Measurements from ENCODE around the gene RETREG1.
"Not testable (repeated sequence)": the region's sequence is repeated elsewhere in the genome, so short reads cannot be mapped to it uniquely, and the experiment has no call there.

The RETREG1 gene

GRCh38 chr5:16610896-16611295 is 5.9 kb downstream of the RETREG1 start:
- not testable (repeated sequence) for DNase-seq; H2BK5ac ChIP-seq (ENCODE audit: low read length); H4K5ac ChIP-seq (ENCODE audit: low read length); H2BK15ac ChIP-seq (replicated peaks; ENCODE audit: low read depth); H3K18ac ChIP-seq (ENCODE audit: low read length); H3K4ac ChIP-seq (ENCODE audit: low read depth, low read length); H3K23ac ChIP-seq (ENCODE audit: low read length); H3K9ac ChIP-seq (ENCODE audit: low read length); H2AK5ac ChIP-seq (ENCODE audit: low read length); H4K8ac ChIP-seq (ENCODE audit: low read depth, low read length); H2BK120ac ChIP-seq (ENCODE audit: low read depth, low read length); H3K79me1 ChIP-seq (ENCODE audit: low read length); H3K36me3 ChIP-seq (ENCODE audit: control insufficient read depth, insufficient read depth, low read length); H3K27me3 ChIP-seq (ENCODE audit: insufficient read depth, low read length, poor library complexity); H3K4me1 ChIP-seq (ENCODE audit: control insufficient read depth, low read depth, low read length); H3K4me3 ChIP-seq (ENCODE audit: low read length); H3K56ac ChIP-seq (ENCODE audit: low read length); H3K79me2 ChIP-seq (ENCODE audit: control insufficient read depth, insufficient read depth, low read length); H3K27ac ChIP-seq (ENCODE audit: low read depth, low read length); H3K4me2 ChIP-seq (ENCODE audit: low read length)
- WGBS (ENCODE audit: extremely low coverage, insufficient coverage, low lambda C conversion rate), result no CpG with 5 or more reads among the region's 2 CpGs

GRCh38 chr5:16609412-16609811 is 7.4 kb downstream of the RETREG1 start:
- Histone ChIP-seq H4K5ac (ENCODE audit: low read length) (no peak overlapping the region), H3K4ac (ENCODE audit: low read depth, low read length) (no peak overlapping the region), H2BK120ac (ENCODE audit: low read depth, low read length) (no peak overlapping the region), H3K79me1 (ENCODE audit: low read length) (no peaks in the 10 kb centered on the region), H3K79me2 (ENCODE audit: control insufficient read depth, insufficient read depth, low read length) (no peaks in the 10 kb centered on the region), H3K36me3 (ENCODE audit: control insufficient read depth, insufficient read depth, low read length) (no peaks in the 10 kb centered on the region), H3K27me3 (ENCODE audit: insufficient read depth, low read length, poor library complexity) (no peaks in the 10 kb centered on the region), H3K9ac (ENCODE audit: low read length) (no peak overlapping the region), H3K4me2 (ENCODE audit: low read length) (no peak overlapping the region), H3K27ac (ENCODE audit: low read depth, low read length) (no peak overlapping the region), H3K56ac (ENCODE audit: low read length) (no peak overlapping the region), H2AK5ac (ENCODE audit: low read length) (no peak overlapping the region), H3K4me3 (ENCODE audit: low read length) (no peak overlapping the region), H4K8ac (ENCODE audit: low read depth, low read length) (no peak overlapping the region), H3K18ac (ENCODE audit: low read length) (no peak overlapping the region), H2BK5ac (ENCODE audit: low read length) (no peak overlapping the region), H3K4me1 (ENCODE audit: control insufficient read depth, low read depth, low read length) (no peaks in the 10 kb centered on the region), H3K23ac (ENCODE audit: low read length) (no peak overlapping the region), H2BK15ac (replicated peaks; ENCODE audit: low read depth) (no peak overlapping the region)
- no peak for DNase-seq
- WGBS (ENCODE audit: extremely low coverage, insufficient coverage, low lambda C conversion rate), result no CpG with 5 or more reads among the region's 9 CpGs

- no peak overlapping the region for H2BK120ac ChIP-seq (ENCODE audit: low read depth, low read length)
- no peak overlapping the region for H3K23ac ChIP-seq (ENCODE audit: low read length)
- H4K8ac ChIP-seq (ENCODE audit: low read depth, low read length), result no peak overlapping the region
- no peaks in the 10 kb centered on the region for H3K27me3 ChIP-seq (ENCODE audit: insufficient read depth, low read length, poor library complexity)
- H3K4me2 ChIP-seq (ENCODE audit: low read length), result no peak overlapping the region
- no peak overlapping the region for H3K56ac ChIP-seq (ENCODE audit: low read length)
- no peak overlapping the region for H2AK5ac ChIP-seq (ENCODE audit: low read length)
- no peaks in the 10 kb centered on the region for H3K4me1 ChIP-seq (ENCODE audit: control insufficient read depth, low read depth, low read length)
- no peak overlapping the region for H3K18ac ChIP-seq (ENCODE audit: low read length)
- H2BK15ac ChIP-seq (replicated peaks; ENCODE audit: low read depth), result no peak overlapping the region
- no peak overlapping the region for H3K9ac ChIP-seq (ENCODE audit: low read length)
- H3K4ac ChIP-seq (ENCODE audit: low read depth, low read length), result no peak overlapping the region
- H3K27ac ChIP-seq (ENCODE audit: low read depth, low read length), result no peak overlapping the region
- no CpG with 5 or more reads among the region's 1 CpG for WGBS (ENCODE audit: extremely low coverage, insufficient coverage, low lambda C conversion rate)
- H3K79me2 ChIP-seq (ENCODE audit: control insufficient read depth, insufficient read depth, low read length), result no peaks in the 10 kb centered on the region
- H3K79me1 ChIP-seq (ENCODE audit: low read length), result no peaks in the 10 kb centered on the region
- H2BK5ac ChIP-seq (ENCODE audit: low read length), result no peak overlapping the region
- no peak overlapping the region for H3K4me3 ChIP-seq (ENCODE audit: low read length)
- no peaks in the 10 kb centered on the region for H3K36me3 ChIP-seq (ENCODE audit: control insufficient read depth, insufficient read depth, low read length)
- H4K5ac ChIP-seq (ENCODE audit: low read length), result no peak overlapping the region
- no peak for DNase-seq
Measured at GRCh38 chr5:16606628-16607027, 10.2 kb downstream of the RETREG1 start.

DNA sequence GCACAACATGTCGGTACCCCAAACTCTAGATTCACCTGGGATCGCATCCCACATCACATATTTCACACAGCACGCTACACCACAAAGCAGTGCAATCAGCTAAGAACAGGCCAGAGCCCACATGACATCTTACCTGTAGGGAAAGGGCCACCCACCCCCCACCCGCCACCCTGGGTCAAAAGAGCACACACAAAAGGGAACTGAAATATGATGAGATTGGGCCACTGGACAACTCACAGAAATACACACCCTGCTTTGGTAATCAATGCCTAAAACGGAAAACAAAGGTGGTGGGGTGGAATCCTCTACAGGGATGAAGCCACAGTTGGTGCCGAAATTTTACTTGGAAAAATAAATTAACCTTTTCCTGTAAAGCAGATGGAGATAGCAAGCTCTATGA is 13.1 kb downstream of the RETREG1 start:
- WGBS (ENCODE audit: extremely low coverage, insufficient coverage, low lambda C conversion rate), result no CpG with 5 or more reads among the region's 6 CpGs
- no peaks in the 10 kb centered on the region for H3K27me3 ChIP-seq (ENCODE audit: insufficient read depth, low read length, poor library complexity)
- no peak overlapping the region for H3K9ac ChIP-seq (ENCODE audit: low read length)
- H3K56ac ChIP-seq (ENCODE audit: low read length), result no peak overlapping the region
- H3K79me2 ChIP-seq (ENCODE audit: control insufficient read depth, insufficient read depth, low read length), result no peaks in the 10 kb centered on the region
- no peak overlapping the region for H2BK15ac ChIP-seq (replicated peaks; ENCODE audit: low read depth)
- H3K4me3 ChIP-seq (ENCODE audit: low read length), result no peak overlapping the region
- H3K4me1 ChIP-seq (ENCODE audit: control insufficient read depth, low read depth, low read length), result no peaks in the 10 kb centered on the region
- no peak overlapping the region for H4K5ac ChIP-seq (ENCODE audit: low read length)
- no peaks in the 10 kb centered on the region for H3K36me3 ChIP-seq (ENCODE audit: control insufficient read depth, insufficient read depth, low read length)
- DNase-seq, result no peak
- H3K4ac ChIP-seq (ENCODE audit: low read depth, low read length), result no peak overlapping the region
- H2AK5ac ChIP-seq (ENCODE audit: low read length), result no peak overlapping the region
- H3K4me2 ChIP-seq (ENCODE audit: low read length), result no peak overlapping the region
- no peak overlapping the region for H2BK5ac ChIP-seq (ENCODE audit: low read length)
- H3K23ac ChIP-seq (ENCODE audit: low read length), result no peak overlapping the region
- no peak overlapping the region for H4K8ac ChIP-seq (ENCODE audit: low read depth, low read length)
- no peaks in the 10 kb centered on the region for H3K79me1 ChIP-seq (ENCODE audit: low read length)
- H3K27ac ChIP-seq (ENCODE audit: low read depth, low read length), result no peak overlapping the region
- H3K18ac ChIP-seq (ENCODE audit: low read length), result no peak overlapping the region
- H2BK120ac ChIP-seq (ENCODE audit: low read depth, low read length), result no peak overlapping the region

GRCh38 chr5:16603295-16603694 is 13.5 kb downstream of the RETREG1 start:
- no peak overlapping the region for H2BK15ac ChIP-seq (replicated peaks; ENCODE audit: low read depth)
- DNase-seq, result no peak
- no peak overlapping the region for H3K4me3 ChIP-seq (ENCODE audit: low read length)
- WGBS (ENCODE audit: extremely low coverage, insufficient coverage, low lambda C conversion rate), result no CpG with 5 or more reads among the region's 5 CpGs
- no peak overlapping the region for H3K23ac ChIP-seq (ENCODE audit: low read length)
- H3K4ac ChIP-seq (ENCODE audit: low read depth, low read length), result no peak overlapping the region
- H4K8ac ChIP-seq (ENCODE audit: low read depth, low read length), result no peak overlapping the region
- H3K4me1 ChIP-seq (ENCODE audit: control insufficient read depth, low read depth, low read length), result no peaks in the 10 kb centered on the region
- H3K9ac ChIP-seq (ENCODE audit: low read length), result no peak overlapping the region
- no peak overlapping the region for H2AK5ac ChIP-seq (ENCODE audit: low read length)
- no peak overlapping the region for H3K56ac ChIP-seq (ENCODE audit: low read length)
- no peaks in the 10 kb centered on the region for H3K79me1 ChIP-seq (ENCODE audit: low read length)
- H3K27me3 ChIP-seq (ENCODE audit: insufficient read depth, low read length, poor library complexity), result no peaks in the 10 kb centered on the region
- H3K4me2 ChIP-seq (ENCODE audit: low read length), result no peak overlapping the region
- no peak overlapping the region for H4K5ac ChIP-seq (ENCODE audit: low read length)
- no peak overlapping the region for H2BK5ac ChIP-seq (ENCODE audit: low read length)
- H3K27ac ChIP-seq (ENCODE audit: low read depth, low read length), result no peak overlapping the region
- no peaks in the 10 kb centered on the region for H3K79me2 ChIP-seq (ENCODE audit: control insufficient read depth, insufficient read depth, low read length)
- H3K18ac ChIP-seq (ENCODE audit: low read length), result no peak overlapping the region
- no peak overlapping the region for H2BK120ac ChIP-seq (ENCODE audit: low read depth, low read length)
- no peaks in the 10 kb centered on the region for H3K36me3 ChIP-seq (ENCODE audit: control insufficient read depth, insufficient read depth, low read length)

DNA sequence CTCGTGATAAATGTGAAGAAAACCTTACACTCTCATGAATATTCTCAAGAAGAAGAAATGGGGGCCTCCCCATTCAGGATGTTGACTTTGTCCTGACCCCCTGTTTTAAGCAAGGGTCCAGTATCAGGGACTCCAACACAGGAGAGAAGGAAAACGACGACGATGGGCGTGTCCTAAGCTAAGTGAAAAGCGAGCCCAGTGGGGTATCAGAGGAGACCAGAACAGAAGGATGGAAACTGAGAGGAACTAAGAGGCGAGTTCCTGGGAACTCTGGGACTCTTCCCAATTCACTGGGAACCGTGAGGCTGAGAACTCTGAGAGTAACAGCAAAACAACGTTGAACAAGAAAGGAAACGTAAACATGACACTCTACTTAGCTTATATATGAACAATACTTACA is 14.6 kb downstream of the RETREG1 start:
- Histone ChIP-seq H2BK15ac (replicated peaks; ENCODE audit: low read depth) (no peak overlapping the region), H2BK5ac (ENCODE audit: low read length) (no peak overlapping the region), H3K56ac (ENCODE audit: low read length) (no peak overlapping the region), H2BK120ac (ENCODE audit: low read depth, low read length) (no peak overlapping the region), H3K4me2 (ENCODE audit: low read length) (no peak overlapping the region), H4K8ac (ENCODE audit: low read depth, low read length) (no peak overlapping the region), H2AK5ac (ENCODE audit: low read length) (no peak overlapping the region), H3K4me1 (ENCODE audit: control insufficient read depth, low read depth, low read length) (no peaks in the 10 kb centered on the region), H3K36me3 (ENCODE audit: control insufficient read depth, insufficient read depth, low read length) (no peaks in the 10 kb centered on the region), H3K4ac (ENCODE audit: low read depth, low read length) (no peak overlapping the region), H3K18ac (ENCODE audit: low read length) (no peak overlapping the region), H4K5ac (ENCODE audit: low read length) (no peak overlapping the region), H3K27ac (ENCODE audit: low read depth, low read length) (no peak overlapping the region), H3K9ac (ENCODE audit: low read length) (no peak overlapping the region), H3K23ac (ENCODE audit: low read length) (no peak overlapping the region), H3K27me3 (ENCODE audit: insufficient read depth, low read length, poor library complexity) (no peaks in the 10 kb centered on the region), H3K4me3 (ENCODE audit: low read length) (no peak overlapping the region), H3K79me2 (ENCODE audit: control insufficient read depth, insufficient read depth, low read length) (no peaks in the 10 kb centered on the region), H3K79me1 (ENCODE audit: low read length) (no peaks in the 10 kb centered on the region)
- WGBS (ENCODE audit: extremely low coverage, insufficient coverage, low lambda C conversion rate), result no CpG with 5 or more reads among the region's 10 CpGs
- no peak for DNase-seq

Measured in mesendoderm (in vitro differentiated cells).